Hepatocyte (in vitro differentiated cells): Measurements from ENCODE around the gene NXPE4. TPM values are rescaled to one million over a fixed set of nuclear protein-coding genes. Genes with fewer than 3 reads are reported as not detected.

ENCODE experiments used
- DNase-seq: peaks from one replicate; pipeline ENCODE4 v3.0.0-alpha.2; 2016; ENCODE audit warnings: low spot score
- H2AFZ ChIP-seq: fragments of 200-600 bp; sonication (generic); 2 replicates; pipeline ENCODE4 v1.6.0; 2016; ENCODE audit warnings: antibody characterized with exemption, mild to moderate bottlenecking
- H3K27ac ChIP-seq: fragments of 200-600 bp; sonication (generic); 2 replicates; pipeline ENCODE4 v1.5.1; 2016; ENCODE audit warnings: mild to moderate bottlenecking
- H3K27me3 ChIP-seq: fragments of 200-600 bp; sonication (generic); 2 replicates; pipeline ENCODE4 v1.6.1; 2016
- H3K36me3 ChIP-seq: fragments of 200-600 bp; sonication (generic); replicated peaks from 2 replicates; pipeline ENCODE4 v1.5.1; 2016; ENCODE audit warnings: low read depth; ENCODE audit not compliant: insufficient read depth
- H3K4me1 ChIP-seq: fragments of 200-600 bp; sonication (generic); 2 replicates; pipeline ENCODE4 v1.5.1; 2016; ENCODE audit warnings: mild to moderate bottlenecking, moderate library complexity; ENCODE audit not compliant: insufficient read depth
- H3K4me2 ChIP-seq: fragments of 200-600 bp; sonication (generic); 2 replicates; pipeline ENCODE4 v1.6.0; 2016
- H3K4me3 ChIP-seq: fragments of 200-600 bp; sonication (generic); 2 replicates; pipeline ENCODE4 v1.5.1; 2016; ENCODE audit warnings: mild to moderate bottlenecking
- H3K79me2 ChIP-seq: fragments of 200-600 bp; sonication (generic); 2 replicates; pipeline ENCODE4 v1.6.0; 2017; ENCODE audit warnings: mild to moderate bottlenecking
- H3K9me2 ChIP-seq: fragments of 200-600 bp; sonication (generic); replicated peaks from 2 replicates; pipeline ENCODE4 v1.6.0; 2017; ENCODE audit warnings: mild to moderate bottlenecking; ENCODE audit not compliant: insufficient read depth
- H3K9me3 ChIP-seq: fragments of 200-600 bp; sonication (generic); 2 replicates; pipeline ENCODE4 v1.5.1; 2016; ENCODE audit warnings: low read depth, mild to moderate bottlenecking
- H4K20me1 ChIP-seq: fragments of 200-600 bp; sonication (generic); 2 replicates; pipeline ENCODE4 v1.6.0; 2016; ENCODE audit warnings: mild to moderate bottlenecking; ENCODE audit not compliant: insufficient read depth, poor library complexity, severe bottlenecking
- EZH2 ChIP-seq: fragments of 200-600 bp; sonication (generic); IDR thresholded peaks from 2 replicates; pipeline ENCODE4 v1.6.1; 2016; ENCODE audit warnings: antibody characterized with exemption, mild to moderate bottlenecking, borderline replicate concordance
- EZH2phosphoT487 ChIP-seq: fragments of 200-600 bp; sonication (generic); IDR thresholded peaks from one replicate; pipeline ENCODE4 v1.6.1; 2018; ENCODE audit warnings: antibody characterized with exemption, mild to moderate bottlenecking, low read depth, moderate library complexity; ENCODE audit not compliant: unreplicated experiment, severe bottlenecking
- WGBS: methylation state at CpG from one replicate; pipeline ENCODE4 v1.1.6; 2016; ENCODE audit warnings: low lambda C conversion rate; ENCODE audit errors: missing lambda C conversion rate; 5-methylcytosine and 5-hydroxymethylcytosine counted together
- polyA plus RNA-seq: library from polyadenylated mRNA; unstranded; fragments of >200 nt; fragmentation: Nextera tagmentation; extraction: Ambion mirVana; gene quantifications from 2 replicates; pipeline ENCODE4 v1.2.1, GENCODE V29; 2016
- total RNA-seq: library from RNA; depleted of rRNA; stranded (reverse); fragments of >200 nt; gene quantifications from 2 replicates; pipeline ENCODE4 v1.2.3, GENCODE V29; 2014
- TF ChIP-seq, protein P1 (sequence below): fragments of 200-600 bp; sonication (generic); IDR thresholded peaks from 2 replicates; pipeline ENCODE4 v1.5.1; 2016; ENCODE audit warnings: antibody characterized with exemption, mild to moderate bottlenecking; ENCODE audit not compliant: poor library complexity

The NXPE4 gene
- total and polyA plus RNA-seq, 2 experiments from 2014 or later: 0.10 to 0.57 TPM

DNA sequence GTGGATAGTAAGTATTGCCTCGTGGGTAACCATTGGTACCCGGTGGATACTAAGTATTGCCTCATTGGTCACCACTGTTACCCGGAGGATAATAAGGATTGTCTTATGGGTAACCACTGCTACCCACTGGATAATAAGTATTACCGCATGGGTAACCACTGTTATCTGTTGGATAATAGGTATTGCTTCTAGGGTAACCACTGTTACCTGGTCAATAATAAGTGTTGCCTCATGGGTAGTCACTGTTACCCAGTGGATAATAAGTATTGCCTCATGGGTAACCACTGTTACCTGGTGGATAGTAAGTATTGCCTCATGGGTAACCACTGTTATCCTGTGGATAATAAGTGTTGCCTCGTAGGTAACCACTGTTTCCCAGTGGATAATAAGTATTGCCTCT, 22.6 kb upstream of the NXPE4 start:
- no peaks in the 10 kb centered on the region for H3K9me3 ChIP-seq
- no peaks in the 10 kb centered on the region for H4K20me1 ChIP-seq
- no peaks in the 10 kb centered on the region for H3K9me2 ChIP-seq
- H3K27me3 ChIP-seq: no peaks in the 10 kb centered on the region
- H3K4me3 ChIP-seq: no peak overlapping the region
- 96% methylated on average over 5 of the region's 5 CpGs for whole genome bisulfite sequencing
- no peaks in the 10 kb centered on the region for H3K79me2 ChIP-seq
- H3K4me2 ChIP-seq: no peak overlapping the region
- no peak overlapping the region for H3K27ac ChIP-seq
- no peaks in the 10 kb centered on the region for H3K36me3 ChIP-seq
- H3K4me1 ChIP-seq: no peaks in the 10 kb centered on the region
- DNase-seq: no peak
- no peak overlapping the region for H2AFZ ChIP-seq
- TF ChIP-seq EZH2phosphoT487 (no peak), EZH2 (no peak)
- TF ChIP-seq, protein P1, sequence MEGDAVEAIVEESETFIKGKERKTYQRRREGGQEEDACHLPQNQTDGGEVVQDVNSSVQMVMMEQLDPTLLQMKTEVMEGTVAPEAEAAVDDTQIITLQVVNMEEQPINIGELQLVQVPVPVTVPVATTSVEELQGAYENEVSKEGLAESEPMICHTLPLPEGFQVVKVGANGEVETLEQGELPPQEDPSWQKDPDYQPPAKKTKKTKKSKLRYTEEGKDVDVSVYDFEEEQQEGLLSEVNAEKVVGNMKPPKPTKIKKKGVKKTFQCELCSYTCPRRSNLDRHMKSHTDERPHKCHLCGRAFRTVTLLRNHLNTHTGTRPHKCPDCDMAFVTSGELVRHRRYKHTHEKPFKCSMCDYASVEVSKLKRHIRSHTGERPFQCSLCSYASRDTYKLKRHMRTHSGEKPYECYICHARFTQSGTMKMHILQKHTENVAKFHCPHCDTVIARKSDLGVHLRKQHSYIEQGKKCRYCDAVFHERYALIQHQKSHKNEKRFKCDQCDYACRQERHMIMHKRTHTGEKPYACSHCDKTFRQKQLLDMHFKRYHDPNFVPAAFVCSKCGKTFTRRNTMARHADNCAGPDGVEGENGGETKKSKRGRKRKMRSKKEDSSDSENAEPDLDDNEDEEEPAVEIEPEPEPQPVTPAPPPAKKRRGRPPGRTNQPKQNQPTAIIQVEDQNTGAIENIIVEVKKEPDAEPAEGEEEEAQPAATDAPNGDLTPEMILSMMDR: no peak

DNA sequence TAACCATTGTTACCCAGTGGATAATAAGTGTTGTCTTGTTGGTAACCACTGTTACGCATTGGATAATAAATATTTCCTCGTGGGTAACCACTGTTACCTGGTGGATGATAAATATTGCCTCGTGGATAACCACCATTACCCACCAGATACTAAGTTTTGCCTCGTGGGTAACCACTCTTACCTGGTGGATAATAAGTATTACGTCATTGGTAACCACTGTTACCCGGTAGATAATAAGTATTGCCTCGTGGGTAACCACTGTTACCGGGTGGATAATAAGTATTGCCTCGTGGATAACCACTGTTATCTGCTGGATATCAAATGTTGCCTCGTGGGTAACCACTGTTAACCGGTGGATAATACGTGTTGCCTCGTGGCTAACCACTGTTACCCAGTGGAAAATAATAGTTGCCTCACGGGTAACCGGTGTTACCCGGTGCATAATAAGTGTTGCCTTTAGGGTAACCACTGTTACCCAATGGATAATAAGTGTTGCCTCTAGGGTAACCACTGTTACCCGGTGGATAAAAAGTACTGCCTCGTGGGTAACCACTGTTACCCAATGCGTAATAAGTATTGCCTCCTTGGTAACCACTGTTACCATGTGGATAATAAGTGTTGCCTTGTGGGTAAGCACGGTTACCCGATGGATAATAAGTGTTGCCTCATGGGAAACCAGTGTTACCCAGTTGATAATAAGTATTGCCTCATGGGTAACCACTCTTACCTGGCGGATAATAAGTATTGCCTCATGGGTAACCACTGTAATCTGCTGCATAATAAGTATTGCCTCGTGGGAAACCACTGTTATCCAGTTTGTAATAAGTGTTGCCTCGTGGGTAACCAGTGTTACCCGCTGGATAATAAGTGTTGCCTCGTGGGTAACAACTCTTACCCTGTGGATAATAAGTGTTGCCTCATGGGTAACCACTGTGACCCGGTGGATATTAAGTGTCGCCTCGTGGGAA, 21.9 kb upstream of the NXPE4 start:
- no peaks in the 10 kb centered on the region for H3K9me3 ChIP-seq
- TF ChIP-seq EZH2phosphoT487 (no peak), EZH2 (no peak)
- TF ChIP-seq, protein P1: no peak
- no peaks in the 10 kb centered on the region for H3K27me3 ChIP-seq
- no peak overlapping the region for H3K4me2 ChIP-seq
- no peaks in the 10 kb centered on the region for H3K4me1 ChIP-seq
- H4K20me1 ChIP-seq: no peaks in the 10 kb centered on the region
- H3K9me2 ChIP-seq: no peaks in the 10 kb centered on the region
- H3K27ac ChIP-seq: no peak overlapping the region
- no peaks in the 10 kb centered on the region for H3K79me2 ChIP-seq
- no peak overlapping the region for H3K4me3 ChIP-seq
- no peak for DNase-seq
- WGBS: 96% methylated on average over 29 of the region's 29 CpGs
- H3K36me3 ChIP-seq: no peaks in the 10 kb centered on the region
- no peak overlapping the region for H2AFZ ChIP-seq

DNA sequence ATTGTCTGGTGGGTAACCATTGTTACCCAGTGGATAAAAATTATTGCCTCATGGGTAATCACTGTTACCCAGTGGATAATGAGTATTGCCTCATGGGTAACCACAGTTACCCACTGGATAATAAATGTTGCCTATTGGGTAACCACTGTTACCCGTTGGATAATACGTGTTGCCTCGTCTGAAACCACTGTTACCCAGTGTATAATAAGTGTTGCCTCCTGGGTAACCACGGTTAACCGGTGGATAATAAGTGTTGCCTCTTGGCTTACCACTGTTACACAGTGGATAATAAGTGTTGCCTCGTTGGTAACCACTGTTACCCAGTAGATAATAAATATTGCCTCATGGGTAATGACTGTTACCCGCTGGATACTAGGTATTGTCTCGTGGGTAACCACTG, 20.9 kb upstream of the NXPE4 start:
- Histone ChIP-seq H3K36me3 (no peaks in the 10 kb centered on the region), H3K9me2 (no peaks in the 10 kb centered on the region), H3K4me1 (no peaks in the 10 kb centered on the region), H3K27me3 (no peaks in the 10 kb centered on the region), H3K27ac (no peak overlapping the region), H3K9me3 (no peaks in the 10 kb centered on the region), H2AFZ (no peak overlapping the region), H4K20me1 (no peaks in the 10 kb centered on the region), H3K79me2 (no peaks in the 10 kb centered on the region), H3K4me3 (no peak overlapping the region), H3K4me2 (no peak overlapping the region)
- 95% methylated on average over 8 of the region's 8 CpGs for WGBS
- TF ChIP-seq, protein P1: no peak
- TF ChIP-seq EZH2 (no peak), EZH2phosphoT487 (no peak)
- no peak for DNase-seq
